ENCODE measurements around the gene EIF4E2. TPM values are rescaled to one million over a fixed set of nuclear protein-coding genes. Genes with fewer than 3 reads are reported as not detected.

The EIF4E2 gene
- total and polyA plus RNA-seq, 2 of the 13 experiments (the other 11 are each of a cell fraction or from before 2014, with no cell fraction given), result 25.0 to 101 TPM

DNA sequence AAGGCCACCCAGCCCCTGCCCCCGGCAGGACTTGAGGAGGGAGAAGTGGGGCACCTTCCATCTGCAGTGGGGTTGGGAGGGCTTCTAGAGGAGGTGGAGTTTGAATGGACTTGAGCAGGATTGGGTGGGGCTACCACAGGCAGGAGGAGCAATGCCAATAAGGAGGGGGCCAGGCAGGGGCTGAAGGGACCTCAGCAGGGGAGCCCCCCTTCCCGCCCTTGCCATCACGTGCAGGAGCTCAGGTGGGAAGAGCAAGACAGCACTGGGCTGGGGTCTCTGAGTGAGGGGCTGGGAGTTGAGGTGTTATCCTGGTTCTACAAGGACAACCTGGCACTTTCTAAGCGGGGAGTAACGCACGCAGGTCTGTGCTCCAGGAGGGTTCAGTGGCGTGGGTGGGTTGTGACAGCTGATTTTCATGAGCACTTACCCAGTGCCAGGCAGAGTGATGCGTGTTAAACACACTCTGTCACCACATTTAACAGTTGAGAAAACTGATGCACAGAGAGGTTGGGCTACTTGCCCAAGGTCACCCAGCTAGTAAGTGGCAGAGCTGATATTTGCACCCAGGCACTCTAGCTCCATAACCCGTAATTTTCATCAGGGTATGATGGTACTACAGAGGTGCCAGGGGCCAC is 19.7 kb upstream of the EIF4E2 start:
- BruUV-seq (replicated peaks), result no TSS peak
- H3K4me1 ChIP-seq (ENCODE audit: insufficient read depth, low read length), result peaks cover 18% of the 10 kb centered on the region; the same call in 1 of the 2 replicates
- H2AFZ ChIP-seq (ENCODE audit: low read length), result no peak overlapping the region
- FAIRE-seq (no peak), DNase-seq (ENCODE audit: low spot score) (no peak), ATAC-seq (no peak)
- intact Hi-C loops (cut with micrococcal nuclease; ENCODE audit: unreplicated experiment) (no loop called here), in situ Hi-C loops (cut with HindIII; ENCODE audit: extremely low pct_ligation_motif_present, low pct_unique_long_range_greater_than_20kb) (no loop called here)
- no peaks in the 10 kb centered on the region for H3K79me2 ChIP-seq (ENCODE audit: insufficient read depth, low read length)
- H3K36me3 ChIP-seq (replicated peaks in 1 of 2; ENCODE audit: control insufficient read depth in 1 of 2, insufficient read depth in 2 of 2, low read length in 2 of 2), result no peaks in the 10 kb centered on the region
- no peaks in the 10 kb centered on the region for H4K20me1 ChIP-seq (ENCODE audit: insufficient read depth, low read length)
- H3K27me3 ChIP-seq (ENCODE audit: control insufficient read depth in 1 of 2, insufficient read depth in 2 of 2, low read length in 2 of 2), result peaks cover 20 to 69% of the 10 kb centered on the region in 2 experiments; a peak in 4 of 5 replicates
- no peak overlapping the region for H3K9ac ChIP-seq (ENCODE audit: insufficient read depth, low read depth, low read length)
- ChIA-PET CTCF (ENCODE audit: low intra/inter-chr PET ratio, low total read pairs) (no interaction called here), POLR2A (no interaction called here)
- H3K4me2 ChIP-seq (ENCODE audit: low read depth, low read length), result no peak overlapping the region
- H3K4me3 ChIP-seq (replicated peaks in 1 of 3; ENCODE audit: insufficient read depth in 1 of 3, low read depth in 2 of 3, low read length in 3 of 3), result no peak overlapping the region
- H3K9me3 ChIP-seq (ENCODE audit: low read length), result no peaks in the 10 kb centered on the region
- H3K27ac ChIP-seq (ENCODE audit: extremely low read length, insufficient read depth, low read length), result no peak overlapping the region
- WGBS (ENCODE audit: low lambda C conversion rate), result 26% methylated on average over 9 of the region's 9 CpGs
- no peak for TF ChIP-seq ZNF546 (CRISPR knock-in tag; conservative IDR thresholded peaks at IDR 0.05)
- TF ChIP-seq, protein P1, sequence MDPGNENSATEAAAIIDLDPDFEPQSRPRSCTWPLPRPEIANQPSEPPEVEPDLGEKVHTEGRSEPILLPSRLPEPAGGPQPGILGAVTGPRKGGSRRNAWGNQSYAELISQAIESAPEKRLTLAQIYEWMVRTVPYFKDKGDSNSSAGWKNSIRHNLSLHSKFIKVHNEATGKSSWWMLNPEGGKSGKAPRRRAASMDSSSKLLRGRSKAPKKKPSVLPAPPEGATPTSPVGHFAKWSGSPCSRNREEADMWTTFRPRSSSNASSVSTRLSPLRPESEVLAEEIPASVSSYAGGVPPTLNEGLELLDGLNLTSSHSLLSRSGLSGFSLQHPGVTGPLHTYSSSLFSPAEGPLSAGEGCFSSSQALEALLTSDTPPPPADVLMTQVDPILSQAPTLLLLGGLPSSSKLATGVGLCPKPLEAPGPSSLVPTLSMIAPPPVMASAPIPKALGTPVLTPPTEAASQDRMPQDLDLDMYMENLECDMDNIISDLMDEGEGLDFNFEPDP (CRISPR knock-in tag; conservative IDR thresholded peaks at IDR 0.05), result 0 out of 2 replicates have a peak, but pooled peaks have one; percentile 56
- peak; percentile 95 for TF ChIP-seq ZNF768 (CRISPR knock-in tag; IDR thresholded peaks at IDR 0.05)

DNA sequence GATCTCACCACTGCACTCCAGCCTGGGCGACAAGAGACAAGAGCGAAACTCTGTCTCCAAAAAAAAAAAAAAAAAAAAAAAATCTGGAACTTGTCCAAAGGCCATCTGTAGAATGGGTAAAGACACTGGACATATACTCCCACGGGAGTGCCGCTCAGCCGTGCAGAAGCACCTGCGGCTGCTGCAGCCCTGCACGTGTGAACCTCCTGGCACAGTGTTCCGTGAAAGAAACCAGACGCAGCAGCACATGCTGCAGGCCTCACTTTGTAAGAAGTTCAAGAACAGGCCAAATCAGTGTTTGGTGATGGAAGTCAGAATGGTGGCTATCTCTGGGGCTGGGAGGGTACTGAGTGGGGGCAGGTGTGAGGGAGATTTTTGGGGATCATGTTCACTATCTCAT is 18.1 kb upstream of the EIF4E2 start:
- Histone ChIP-seq H4K20me1 (ENCODE audit: insufficient read depth, low read length) (no peaks in the 10 kb centered on the region), H3K36me3 (replicated peaks in 1 of 2; ENCODE audit: control insufficient read depth in 1 of 2, insufficient read depth in 2 of 2, low read length in 2 of 2) (no peaks in the 10 kb centered on the region), H3K27ac (ENCODE audit: extremely low read length, insufficient read depth, low read length) (no peak overlapping the region), H2AFZ (ENCODE audit: low read length) (no peak overlapping the region), H3K79me2 (ENCODE audit: insufficient read depth, low read length) (no peaks in the 10 kb centered on the region), H3K9me3 (ENCODE audit: low read length) (peaks cover 7% of the 10 kb centered on the region), H3K4me2 (ENCODE audit: low read depth, low read length) (no peak overlapping the region), H3K9ac (ENCODE audit: insufficient read depth, low read depth, low read length) (no peak overlapping the region), H3K27me3 (ENCODE audit: control insufficient read depth in 1 of 2, insufficient read depth in 2 of 2, low read length in 2 of 2) (peaks cover 15 to 61% of the 10 kb centered on the region in 2 experiments; a peak in 4 of 5 replicates), H3K4me1 (ENCODE audit: insufficient read depth, low read length) (peaks cover 11% of the 10 kb centered on the region; the same call in 1 of the 2 replicates), H3K4me3 (replicated peaks in 1 of 3; ENCODE audit: insufficient read depth in 1 of 3, low read depth in 2 of 3, low read length in 3 of 3) (no peak overlapping the region)
- FAIRE-seq, result no peak
- POLR2A ChIA-PET, result no interaction called here
- no peak for ATAC-seq
- CTCF ChIA-PET (ENCODE audit: low intra/inter-chr PET ratio, low total read pairs), result no interaction called here
- TF ChIP-seq KLF16 (CRISPR knock-in tag; IDR thresholded peaks at IDR 0.05) (no peak), MBD4 (IDR thresholded peaks at IDR 0.05; ENCODE audit: borderline replicate concordance, low read length) (no peak), RNF2 (conservative IDR thresholded peaks at IDR 0.05; ENCODE audit: low read depth) (no peak), KAT8 (CRISPR knock-in tag; IDR thresholded peaks at IDR 0.05) (no peak), KDM6A (CRISPR knock-in tag; IDR thresholded peaks at IDR 0.05; ENCODE audit: low read depth) (no peak)
- TF ChIP-seq, protein P2, sequence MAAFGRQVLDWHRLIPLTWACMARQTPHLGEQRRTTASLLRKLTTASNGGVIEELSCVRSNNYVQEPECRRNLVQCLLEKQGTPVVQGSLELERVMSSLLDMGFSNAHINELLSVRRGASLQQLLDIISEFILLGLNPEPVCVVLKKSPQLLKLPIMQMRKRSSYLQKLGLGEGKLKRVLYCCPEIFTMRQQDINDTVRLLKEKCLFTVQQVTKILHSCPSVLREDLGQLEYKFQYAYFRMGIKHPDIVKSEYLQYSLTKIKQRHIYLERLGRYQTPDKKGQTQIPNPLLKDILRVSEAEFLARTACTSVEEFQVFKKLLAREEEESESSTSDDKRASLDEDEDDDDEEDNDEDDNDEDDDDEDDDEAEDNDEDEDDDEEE (CRISPR knock-in tag; IDR thresholded peaks at IDR 0.05), result no peak
- TF ChIP-seq, protein P3, sequence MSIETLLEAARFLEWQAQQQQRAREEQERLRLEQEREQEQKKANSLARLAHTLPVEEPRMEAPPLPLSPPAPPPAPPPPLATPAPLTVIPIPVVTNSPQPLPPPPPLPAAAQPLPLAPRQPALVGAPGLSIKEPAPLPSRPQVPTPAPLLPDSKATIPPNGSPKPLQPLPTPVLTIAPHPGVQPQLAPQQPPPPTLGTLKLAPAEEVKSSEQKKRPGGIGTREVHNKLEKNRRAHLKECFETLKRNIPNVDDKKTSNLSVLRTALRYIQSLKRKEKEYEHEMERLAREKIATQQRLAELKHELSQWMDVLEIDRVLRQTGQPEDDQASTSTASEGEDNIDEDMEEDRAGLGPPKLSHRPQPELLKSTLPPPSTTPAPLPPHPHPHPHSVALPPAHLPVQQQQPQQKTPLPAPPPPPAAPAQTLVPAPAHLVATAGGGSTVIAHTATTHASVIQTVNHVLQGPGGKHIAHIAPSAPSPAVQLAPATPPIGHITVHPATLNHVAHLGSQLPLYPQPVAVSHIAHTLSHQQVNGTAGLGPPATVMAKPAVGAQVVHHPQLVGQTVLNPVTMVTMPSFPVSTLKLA (IDR thresholded peaks at IDR 0.05), result peak; percentile 75
- DNase-seq (ENCODE audit: low spot score), result no peak
- 50% methylated on average over 9 of the region's 9 CpGs for WGBS (ENCODE audit: low lambda C conversion rate)
- no TSS peak for BruUV-seq (replicated peaks)
- intact Hi-C loops (cut with micrococcal nuclease; ENCODE audit: unreplicated experiment) (no loop called here), in situ Hi-C loops (cut with HindIII; ENCODE audit: extremely low pct_ligation_motif_present, low pct_unique_long_range_greater_than_20kb) (no loop called here)

All from HepG2 (cell line).